IPS DF 4.7 (cell line): ENCODE measurements around the gene CEP41.

Experiments used
- DNase-seq: peaks from one replicate; pipeline ENCODE4 v3.0.0-alpha.2; 2013; ENCODE audit warnings: low spot score; ENCODE audit errors: extremely low read depth

The CEP41 gene, protein sequence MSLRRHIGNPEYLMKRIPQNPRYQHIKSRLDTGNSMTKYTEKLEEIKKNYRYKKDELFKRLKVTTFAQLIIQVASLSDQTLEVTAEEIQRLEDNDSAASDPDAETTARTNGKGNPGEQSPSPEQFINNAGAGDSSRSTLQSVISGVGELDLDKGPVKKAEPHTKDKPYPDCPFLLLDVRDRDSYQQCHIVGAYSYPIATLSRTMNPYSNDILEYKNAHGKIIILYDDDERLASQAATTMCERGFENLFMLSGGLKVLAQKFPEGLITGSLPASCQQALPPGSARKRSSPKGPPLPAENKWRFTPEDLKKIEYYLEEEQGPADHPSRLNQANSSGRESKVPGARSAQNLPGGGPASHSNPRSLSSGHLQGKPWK

DNA sequence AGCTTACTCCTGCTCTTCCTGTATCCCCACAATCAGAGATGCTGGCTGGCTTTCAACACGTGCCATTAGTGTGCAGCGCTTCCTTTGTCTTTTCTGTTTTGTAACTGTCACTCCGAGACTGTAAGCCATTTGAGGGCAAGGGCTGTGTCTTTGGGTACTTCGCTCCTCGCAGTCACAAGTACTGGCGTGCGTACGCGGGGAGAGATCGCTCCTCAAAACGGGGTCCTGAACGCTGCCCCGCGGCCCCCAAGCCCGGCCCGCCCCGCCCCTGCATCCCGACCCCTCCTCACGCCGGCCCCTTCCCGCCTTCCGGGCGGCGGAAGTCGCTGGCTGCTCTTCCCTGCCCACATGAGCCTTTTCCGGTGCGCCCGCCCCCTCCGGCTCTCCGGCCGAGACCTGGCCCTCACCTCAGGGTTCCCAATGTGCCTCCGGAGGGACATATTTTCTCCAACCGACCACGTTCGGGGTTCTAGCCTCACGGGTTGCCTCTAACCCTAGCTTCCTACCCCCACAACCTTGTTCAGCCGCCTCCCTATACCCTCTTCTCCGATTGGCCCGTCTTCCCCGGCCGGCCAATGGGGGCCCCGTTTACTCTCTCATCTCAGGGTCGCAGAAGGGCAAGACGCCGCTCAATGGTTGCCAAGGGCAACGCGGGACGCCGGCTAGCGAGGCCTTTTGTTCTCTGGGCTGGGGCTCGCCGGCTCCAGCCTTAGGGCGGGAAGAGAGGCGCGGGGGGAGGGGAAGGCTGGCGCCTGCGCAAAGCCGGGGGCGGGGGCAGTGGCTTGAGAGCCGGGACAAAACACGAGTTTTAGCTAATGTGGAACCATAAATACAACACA, at the start of gene CEP41:
CEP41 (minus strand) TSS at position 490 of the 839 bp plus-strand sequence; CDS start at position 440, 50 bp downstream.
- DNase-seq: peak; percentile 89

DNA sequence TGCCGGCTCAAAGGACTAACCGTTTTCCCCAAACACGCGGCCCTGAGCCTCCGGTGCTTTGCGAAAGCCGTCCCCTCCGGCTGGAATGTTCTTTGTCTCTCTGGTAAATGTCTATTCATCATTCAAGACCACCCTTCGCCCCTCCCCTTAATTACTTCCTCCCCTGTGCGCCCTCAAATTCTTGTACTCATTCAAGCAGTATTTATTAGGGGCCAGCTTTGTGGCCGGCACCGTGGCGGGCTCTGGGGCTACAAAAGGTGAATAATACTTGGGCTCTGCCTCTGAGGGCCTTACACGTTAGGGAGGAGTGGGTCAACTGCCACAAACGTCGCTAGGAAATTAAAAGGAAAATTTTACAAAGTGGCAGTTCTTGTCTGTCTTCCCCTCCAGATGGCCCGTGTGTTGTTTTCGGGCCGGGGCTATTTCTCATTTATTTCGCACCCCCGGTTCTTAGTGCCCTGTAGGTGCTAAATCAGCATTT, 49.5 kb upstream of the CEP41 start:
- DNase-seq: no peak

DNA sequence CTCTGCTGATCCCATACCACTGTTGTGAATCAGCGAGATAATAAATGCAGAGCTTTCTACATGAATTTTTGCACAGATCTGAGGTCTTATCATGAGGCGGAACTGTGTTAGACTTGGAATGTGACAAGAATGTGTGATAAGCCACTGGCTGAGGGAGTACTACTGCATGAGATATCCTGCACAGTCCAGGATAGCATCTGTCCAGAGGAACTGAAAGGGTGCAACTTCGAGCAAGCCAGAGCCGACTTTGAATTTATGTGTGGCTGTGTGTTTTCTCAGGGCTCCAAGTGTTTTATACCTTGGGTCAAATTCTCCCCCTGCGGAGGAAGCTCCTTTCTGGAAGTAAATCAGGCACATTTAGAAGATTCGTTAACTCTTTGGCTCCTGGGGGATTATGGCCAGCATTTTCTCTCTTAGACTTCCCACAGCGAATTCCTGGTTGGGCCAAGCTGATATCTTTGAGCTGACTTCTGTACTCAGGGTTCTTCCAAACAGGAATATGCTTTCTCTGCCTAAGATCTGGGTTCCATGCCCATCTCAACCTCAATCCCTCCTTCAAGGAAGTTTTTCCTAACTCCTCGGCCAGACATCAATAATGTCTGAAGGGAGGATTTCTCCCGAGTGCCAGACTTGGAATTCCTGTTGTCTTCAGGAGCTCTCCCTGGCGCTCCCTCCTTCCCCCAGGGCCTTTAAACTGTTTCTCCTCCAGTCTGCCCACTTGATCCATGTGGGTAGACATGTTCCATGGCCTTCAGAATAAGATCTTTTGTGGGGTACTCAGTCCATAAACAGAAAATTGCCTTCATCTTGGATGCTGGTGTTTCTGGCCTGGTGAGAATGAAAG, 48.5 kb upstream of the CEP41 start:
- no peak for DNase-seq

DNA sequence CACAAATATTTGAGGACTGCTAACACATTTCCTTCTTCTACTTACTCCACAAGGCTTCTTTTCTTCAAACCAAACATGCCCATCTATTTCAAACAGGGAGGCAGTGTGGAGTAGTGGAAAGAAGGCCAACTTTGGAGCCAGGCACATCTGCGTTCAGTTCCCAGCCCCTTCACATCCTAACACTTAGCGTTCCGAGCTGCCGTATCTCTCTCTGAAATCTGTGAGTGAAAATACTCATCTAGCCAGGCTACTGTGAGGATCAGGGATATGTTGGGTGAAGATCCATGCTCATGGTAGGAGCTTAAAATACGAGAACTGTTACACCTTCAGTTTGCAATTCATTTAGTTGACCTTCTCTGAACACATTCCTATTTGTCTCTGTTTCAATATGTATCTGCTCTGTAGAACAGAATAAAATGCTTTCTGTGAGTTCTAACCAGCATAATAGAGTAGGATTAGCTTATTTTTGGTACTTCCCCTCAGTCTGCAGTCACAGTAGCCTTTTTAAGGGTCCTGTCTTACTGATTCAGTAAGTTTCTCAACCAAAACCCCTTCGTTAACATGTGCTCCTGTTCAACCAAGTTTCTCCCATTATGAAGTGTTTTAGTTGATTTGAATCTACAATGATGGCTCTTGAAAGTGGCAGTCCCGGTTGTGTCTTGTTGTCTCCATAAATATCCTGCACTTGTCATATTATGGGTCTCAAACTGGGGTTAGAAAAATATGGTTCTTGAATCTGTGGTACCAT, 47.8 kb upstream of the CEP41 start:
- no peak for DNase-seq

DNA sequence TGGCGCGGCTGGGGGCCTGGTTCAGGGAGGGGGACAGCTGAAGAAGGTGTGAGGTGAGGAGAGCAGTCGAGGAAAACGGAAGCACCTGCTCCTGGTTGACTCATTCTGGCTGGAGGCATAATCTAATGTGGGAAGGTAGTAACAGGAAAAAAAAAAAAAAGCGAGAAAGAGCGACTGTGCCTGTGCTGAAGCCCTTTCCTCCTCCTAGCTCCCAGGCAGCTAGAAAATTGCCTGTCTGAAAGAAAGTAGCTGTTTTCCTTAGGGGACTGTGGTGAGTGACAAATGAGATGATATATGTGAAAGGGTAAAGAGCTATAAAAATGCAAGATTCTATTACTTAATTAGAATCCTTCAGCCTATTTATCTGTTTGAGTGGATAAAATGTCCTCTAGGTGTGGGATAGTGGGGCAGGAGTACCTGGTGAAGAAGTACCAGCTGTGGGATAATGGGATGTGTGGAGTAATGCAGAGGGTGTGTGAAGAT, 46.2 kb upstream of the CEP41 start:
- DNase-seq: no peak

DNA sequence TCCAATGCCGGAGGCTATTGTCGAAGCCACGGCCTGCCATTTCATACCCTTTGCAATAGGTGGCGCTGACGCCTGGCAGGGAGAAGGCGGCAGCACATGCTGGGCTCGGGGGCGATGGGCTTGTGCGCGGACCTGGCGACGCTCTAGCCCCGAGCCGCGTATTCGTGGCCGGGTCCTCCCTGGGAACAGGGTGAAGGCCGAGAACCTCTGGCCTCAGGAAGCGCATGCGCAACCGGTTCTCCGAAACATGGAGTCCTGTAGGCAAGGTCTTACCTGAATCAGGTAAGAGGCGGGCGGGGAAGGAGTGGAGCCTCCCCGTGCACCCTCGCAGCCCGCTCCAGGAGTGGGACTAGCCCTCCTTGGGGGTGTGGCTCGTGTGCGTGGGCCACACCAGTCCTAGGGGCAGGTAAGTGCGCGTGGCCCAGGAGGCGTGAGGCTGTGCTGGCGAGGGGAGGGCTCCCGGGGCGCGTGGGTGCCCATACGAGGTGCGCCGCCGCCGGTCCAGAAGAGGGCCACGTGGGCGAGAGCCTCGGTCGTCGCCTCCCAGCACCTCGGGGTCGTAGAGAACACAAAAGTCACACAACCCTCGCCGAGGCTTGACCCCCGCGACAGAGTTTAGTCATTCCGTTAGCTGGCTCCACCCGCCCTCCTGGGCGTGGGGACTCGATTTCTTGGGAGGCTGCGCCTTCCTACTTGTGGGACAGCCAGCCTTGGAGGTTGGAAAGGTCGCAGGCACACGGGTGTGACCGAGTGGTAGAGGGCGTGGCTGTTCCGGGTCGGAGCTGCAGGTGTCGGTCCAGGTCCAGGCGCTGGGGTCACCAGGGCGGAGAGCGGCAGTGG, 45.5 kb upstream of the CEP41 start:
- peak; percentile 88 for DNase-seq

DNA sequence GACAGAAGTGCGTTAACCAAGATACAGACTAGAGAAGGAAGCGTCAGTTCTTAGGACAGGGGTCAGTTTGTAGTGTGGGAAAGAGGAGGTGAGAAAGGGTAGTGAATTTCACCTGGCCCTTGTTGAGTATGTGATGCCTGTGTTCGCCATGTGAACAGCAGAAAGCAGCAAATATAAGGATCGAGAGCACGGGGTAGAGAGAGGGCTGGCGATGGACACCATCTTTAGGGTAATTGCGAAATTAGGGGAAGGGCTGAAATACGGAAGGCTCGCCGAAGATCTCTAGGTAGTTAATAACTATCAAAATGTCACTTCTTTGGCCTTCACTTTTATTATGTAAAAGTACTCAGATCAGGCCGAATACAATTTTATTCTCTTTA, 44.9 kb upstream of the CEP41 start:
- no peak for DNase-seq

DNA sequence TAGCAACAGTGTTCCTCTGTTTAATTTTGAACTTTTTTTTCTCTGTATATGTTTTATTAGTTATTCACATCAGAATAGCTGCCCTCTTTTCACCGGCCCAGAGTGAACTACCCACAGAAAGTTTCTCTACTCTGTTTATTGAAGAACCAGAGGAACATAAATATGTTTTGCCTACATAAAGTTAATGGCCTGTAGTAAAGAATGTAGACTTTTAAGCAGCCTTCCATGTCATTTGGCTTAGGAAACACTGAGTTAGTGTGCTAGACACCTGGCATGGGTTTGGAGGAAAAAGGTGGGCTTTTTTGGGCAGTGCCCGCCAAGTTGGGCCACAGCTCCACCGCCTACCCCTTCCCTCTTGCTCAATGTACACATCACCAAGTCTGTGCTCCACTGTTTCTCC, 42.2 kb upstream of the CEP41 start:
- no peak for DNase-seq

DNA sequence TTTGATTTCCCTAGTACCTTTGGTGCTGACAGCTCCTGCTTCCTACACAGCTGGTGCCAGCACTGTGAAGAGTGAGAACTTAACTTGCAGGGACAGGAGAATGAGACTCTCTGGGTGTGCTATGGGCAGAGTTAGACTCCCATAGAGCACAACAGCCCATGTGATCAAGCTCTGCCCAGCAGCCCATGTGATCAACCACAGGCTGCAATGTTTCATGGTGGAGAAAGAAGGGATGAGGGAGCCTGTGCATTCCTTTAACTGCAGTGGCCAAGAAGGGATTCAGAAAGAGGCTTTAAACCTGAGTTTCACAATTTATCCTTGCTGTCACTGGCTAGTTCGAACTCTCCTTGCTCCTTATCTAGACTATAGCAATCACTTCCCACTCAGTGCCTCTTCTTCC, 41.1 kb upstream of the CEP41 start:
- DNase-seq: no peak

DNA sequence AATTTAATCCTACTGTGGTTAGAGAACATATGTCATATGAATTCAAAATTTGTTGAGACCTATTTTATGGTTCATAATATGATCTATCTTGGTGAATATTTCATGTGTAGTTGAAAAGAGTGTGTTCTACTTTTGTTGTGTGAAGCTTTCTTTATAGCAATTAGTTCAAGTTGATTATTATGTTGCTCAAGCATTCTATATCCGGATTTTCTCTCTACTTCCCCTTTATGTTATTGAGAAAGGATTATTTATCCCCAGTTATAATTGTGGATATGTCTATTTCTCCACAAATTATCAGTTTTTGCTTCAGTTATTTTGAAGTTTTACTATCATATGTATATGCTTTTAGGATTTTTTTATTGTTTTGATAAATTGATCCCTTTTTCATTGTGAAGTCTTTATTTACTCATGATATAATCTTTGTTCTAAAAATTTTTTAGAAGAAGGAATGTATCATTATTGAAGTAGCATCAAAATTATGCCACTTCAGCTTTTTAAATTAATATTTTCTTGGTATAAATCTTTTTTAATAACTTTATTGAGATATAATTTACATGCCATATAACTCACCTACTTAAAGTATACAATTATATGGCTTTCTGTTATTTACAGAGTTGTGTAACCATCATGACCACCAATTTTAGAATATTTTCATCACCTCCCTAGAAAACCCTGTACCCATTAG, 39.0 kb upstream of the CEP41 start:
- DNase-seq: no peak

DNA sequence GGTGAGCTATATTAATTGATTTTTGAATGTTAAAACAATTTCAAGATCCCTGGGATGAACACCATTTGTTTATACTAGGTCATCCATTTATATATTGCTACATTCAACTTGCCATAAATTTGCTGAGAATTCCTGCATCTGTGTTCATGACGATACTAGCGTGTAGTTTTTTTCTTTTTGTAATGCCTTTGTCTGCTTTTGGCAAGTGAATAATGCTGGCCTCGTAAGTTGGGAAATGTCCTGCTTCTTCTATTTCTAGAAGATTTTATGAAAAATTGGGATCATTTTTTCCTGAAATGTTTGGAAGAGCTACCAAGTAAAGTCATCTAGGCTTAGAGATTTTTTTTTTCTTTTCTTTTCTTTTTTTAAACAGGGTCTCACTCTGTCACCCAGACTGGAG, 38.2 kb upstream of the CEP41 start:
- no peak for DNase-seq

DNA sequence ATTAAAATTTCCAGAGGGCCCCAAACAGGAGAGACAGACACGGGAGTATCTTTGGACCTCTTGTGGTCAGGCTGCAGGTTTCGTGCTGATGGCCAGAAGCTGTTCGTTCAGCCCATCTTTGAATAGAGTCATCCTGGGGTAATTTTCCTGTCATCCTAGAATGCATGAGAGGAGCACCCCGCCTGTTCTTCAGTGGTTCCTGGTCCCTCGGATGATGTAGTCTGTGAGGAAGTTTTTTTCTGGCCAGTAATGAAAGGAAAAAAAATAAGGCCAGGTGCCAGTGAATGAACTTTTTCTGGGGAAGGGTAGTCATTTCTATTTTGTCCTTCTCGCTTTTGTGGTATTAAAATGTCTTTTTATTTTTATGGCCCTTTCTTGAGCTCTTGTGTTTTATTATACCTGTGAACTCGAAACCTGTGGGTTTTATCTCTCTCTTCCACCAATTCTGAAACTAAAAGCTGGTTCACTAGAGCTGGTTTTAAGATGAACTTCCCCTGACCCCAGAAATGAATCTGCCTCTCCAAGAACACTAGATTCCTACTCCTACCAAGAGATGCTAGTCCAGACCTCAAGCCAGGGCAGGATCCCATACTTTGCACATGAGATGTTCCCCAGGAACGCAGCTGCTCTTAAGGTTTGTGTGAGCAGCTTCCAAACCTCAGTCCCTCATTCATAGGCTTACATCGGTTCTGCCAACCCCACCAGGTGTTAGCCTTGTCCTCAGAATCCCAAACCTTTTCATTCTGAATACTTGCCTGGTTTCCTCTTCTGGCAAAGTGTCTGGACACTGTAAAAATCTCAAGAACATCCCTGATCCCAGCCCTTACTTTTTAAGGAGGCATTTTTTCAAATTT, 35.7 kb upstream of the CEP41 start:
- DNase-seq: no peak

DNA sequence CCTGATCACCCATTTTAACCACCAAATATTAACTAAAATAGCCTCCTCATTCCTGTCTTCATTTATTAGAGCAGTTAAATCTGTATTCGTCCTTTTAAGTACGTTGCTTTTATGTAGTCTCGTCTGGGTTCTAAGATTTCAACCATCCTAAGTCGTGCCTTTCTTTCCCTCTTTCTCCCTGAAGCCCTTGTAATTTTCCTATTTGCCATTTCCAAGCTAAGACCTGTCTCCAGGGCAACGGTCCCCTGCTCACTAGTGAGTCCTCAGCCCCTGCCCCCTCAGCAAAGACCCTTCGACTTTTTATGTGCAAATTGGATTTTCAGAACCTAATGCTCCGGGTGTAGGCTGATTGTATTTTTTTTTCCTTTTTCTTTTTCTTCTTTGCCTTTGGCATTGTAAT, 35.0 kb upstream of the CEP41 start:
- DNase-seq: no peak

DNA sequence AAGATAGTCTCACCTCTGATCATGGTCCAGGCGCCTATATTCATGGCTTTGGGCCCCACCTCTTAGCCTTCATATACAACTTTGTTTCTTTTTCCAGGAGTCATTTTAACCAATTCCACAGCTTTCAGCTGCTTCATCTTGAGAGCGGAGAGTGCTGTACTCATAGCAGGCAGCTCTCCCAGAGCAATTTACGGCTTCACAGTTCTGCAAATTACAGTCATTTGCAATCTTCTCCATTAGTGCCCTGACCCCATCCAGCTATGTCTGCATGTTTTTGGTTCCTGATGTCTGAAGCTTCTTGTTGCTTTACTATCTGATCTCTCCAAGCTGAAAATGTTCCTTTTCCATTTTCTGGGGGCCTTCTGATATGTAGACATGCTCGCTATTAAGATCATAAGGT, 33.1 kb upstream of the CEP41 start:
- no peak for DNase-seq

DNA sequence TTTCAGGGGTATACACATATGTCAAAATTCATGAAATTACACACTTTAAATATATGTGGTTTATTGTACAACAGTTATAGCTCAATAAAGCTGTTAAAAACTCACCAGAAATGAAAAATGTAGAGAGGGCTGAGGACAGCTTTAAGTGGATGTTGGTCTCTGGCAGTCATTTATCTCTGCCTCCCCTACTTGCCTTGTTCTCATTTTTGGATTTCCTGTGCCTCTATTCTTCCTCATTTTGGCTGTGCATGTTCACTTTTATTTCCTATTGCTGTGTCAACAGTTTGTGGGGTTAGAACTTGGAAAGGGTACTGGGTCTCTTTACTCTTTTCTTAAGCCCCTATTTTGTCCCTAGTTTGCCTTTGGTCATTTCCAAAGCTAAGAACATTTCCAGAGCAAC, 32.5 kb upstream of the CEP41 start:
- DNase-seq: no peak

DNA sequence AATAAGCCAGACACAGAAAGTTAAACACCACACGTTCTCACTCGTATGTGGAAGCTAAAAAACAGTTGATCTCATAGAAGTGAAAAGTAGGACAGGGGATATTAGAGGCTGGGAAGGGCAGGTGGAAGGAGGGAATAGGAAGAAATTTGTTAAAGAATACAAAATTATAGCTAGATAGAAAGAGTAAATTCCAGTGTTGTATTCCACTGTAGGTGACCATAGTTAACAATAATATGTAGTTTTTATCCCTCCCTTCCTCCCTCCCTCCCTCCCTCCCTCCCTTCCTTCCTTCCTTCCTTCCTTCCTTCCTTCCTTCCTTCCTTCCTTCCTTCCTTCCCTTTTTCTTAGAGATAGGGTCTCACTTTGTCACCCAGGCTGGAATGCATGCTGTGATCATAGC, 31.2 kb upstream of the CEP41 start:
- no peak for DNase-seq

DNA sequence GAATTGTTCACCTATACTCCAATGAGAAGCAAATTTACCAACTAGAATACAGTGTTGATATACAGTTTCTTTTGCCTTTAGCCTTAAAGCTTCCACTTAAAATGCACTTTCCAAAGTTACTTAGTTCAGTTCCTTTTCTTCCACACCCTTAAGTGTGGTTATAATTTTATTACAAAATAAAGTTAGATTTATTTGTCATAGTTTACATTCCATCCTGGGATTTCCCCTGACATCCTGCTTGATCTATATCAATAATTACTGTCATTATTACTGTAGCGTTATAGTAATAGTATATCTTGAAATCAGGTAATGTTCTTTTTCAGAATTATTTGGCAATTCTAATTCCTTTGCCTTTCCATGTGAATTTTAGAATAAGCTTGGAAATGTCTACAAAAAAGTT, 27.8 kb upstream of the CEP41 start:
- DNase-seq: no peak
